Measurements from ENCODE around the gene RPLP2.

DNA sequence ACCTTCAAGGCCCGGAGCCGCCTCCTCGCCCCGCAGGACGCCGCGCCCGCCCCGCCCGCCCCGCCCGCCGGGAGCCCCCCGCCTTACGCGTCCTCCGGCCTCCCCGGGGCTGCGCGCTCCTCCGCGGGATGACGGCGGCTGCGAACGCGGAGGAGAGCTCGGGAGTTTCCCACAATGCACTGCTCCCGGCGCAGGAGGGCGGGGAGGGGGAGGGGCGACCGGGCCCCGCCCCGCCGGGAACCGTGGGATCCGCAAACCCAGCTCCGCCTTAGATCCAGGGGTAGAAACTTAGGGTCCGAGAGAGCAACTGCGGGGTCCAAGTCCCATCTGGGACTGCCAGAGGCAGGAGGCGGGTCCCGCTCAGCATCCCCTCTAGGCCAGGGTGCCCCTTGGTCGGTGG lies 19.8 kb upstream of the RPLP2 start, which contains the start of gene CEND1:
- TF ChIP-seq SUZ12 (IDR thresholded peaks at IDR 0.05; ENCODE audit: extremely low read depth, insufficient read depth, insufficient read length) (no peak), YY1 (IDR thresholded peaks at IDR 0.05; ENCODE audit: insufficient read depth, insufficient read length) (no peak), ZNF274 (IDR thresholded peaks at IDR 0.05; ENCODE audit: low read depth, low read length) (no peak)

Measured in NT2/D1 (cell line).